Right lobe of liver (tissue), 4 donors: ENCODE data around the gene ASCL2.

Source experiments
- CTCF ChIP-seq, 4 donors: fragments of 200-600 bp in 3 of 4; fragments of 450-650 bp in 1 of 4; IDR thresholded peaks; one replicate each; pipeline versions ENCODE4 v1.5.1 to v1.8.0; 2016 to 2022; ENCODE audit warnings: antibody characterized with exemption in 4 of 4, mild to moderate bottlenecking in 2 of 4
- POLR2A ChIP-seq: fragments of 450-650 bp; IDR thresholded peaks from one replicate; pipeline ENCODE4 v1.6.1; 2017; ENCODE audit warnings: antibody characterized with exemption, mild to moderate bottlenecking
- donor health status: DM: no; HTN: no; CAD: no.
- donor health status: DM: no; HTN: no; CAD: no.
- donor health status: DM: no; HTN: yes; CAD: no.

GRCh38 chr11:2258501-2259465 lies 11.6 kb downstream of the ASCL2 start:
- TF ChIP-seq CTCF (IDR thresholded peaks at IDR 0.05) (no peak), POLR2A (no peak)
